ENCODE measurements around the gene SIM2. TPM values are rescaled to one million over a fixed set of nuclear protein-coding genes. Genes with fewer than 3 reads are reported as not detected.

The SIM2 gene
- total RNA-seq, 1 donor from 2014 or later, result not detected

DNA sequence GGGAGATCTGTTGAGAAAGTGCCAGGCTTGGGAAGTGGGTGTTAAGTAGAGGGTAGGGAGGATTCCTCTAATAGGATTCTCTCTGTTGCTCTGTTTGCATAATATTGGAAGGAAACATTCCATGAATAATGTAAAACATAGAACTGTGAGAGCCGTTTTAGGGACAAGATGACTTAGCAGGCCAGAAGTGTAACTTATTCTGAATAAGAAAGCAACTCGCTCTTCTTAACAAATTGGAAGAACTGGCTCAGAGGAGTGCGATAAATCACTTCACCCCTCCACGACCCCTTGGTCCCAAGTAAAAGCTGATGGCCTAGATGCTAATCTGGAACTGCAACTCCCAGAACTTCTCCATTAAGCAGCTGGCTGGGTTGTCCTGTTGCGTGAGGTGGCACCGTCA, 19.1 kb downstream of the SIM2 start:
- Mint-ChIP-seq H3K9me3 (peaks cover 4% of the 10 kb centered on the region), H3K4me3 (no peak overlapping the region), H3K4me1 (no peaks in the 10 kb centered on the region), H3K27ac (no peak overlapping the region), H3K27me3 (ENCODE audit: low read depth) (peaks cover 91% of the 10 kb centered on the region), H3K36me3 (no peaks in the 10 kb centered on the region)
- no peak for DNase-seq (ENCODE audit: low spot score in 2 of 2, unreplicated experiment in 2 of 2)
- no peak for TF ChIP-seq CTCF (IDR thresholded peaks at IDR 0.05; ENCODE audit: unreplicated experiment)

GRCh38 chr21:36718951-36719501, 20.1 kb downstream of the SIM2 start:
- DNase-seq (ENCODE audit: low spot score in 2 of 2, unreplicated experiment in 2 of 2), result no peak
- no peaks in the 10 kb centered on the region for H3K4me1 Mint-ChIP-seq
- H3K4me3 Mint-ChIP-seq, result no peak overlapping the region
- no peak for TF ChIP-seq CTCF (IDR thresholded peaks at IDR 0.05; ENCODE audit: unreplicated experiment)
- no peaks in the 10 kb centered on the region for H3K36me3 Mint-ChIP-seq
- H3K27ac Mint-ChIP-seq, result no peak overlapping the region
- H3K27me3 Mint-ChIP-seq (ENCODE audit: low read depth), result peaks cover 91% of the 10 kb centered on the region
- H3K9me3 Mint-ChIP-seq, result peaks cover 3% of the 10 kb centered on the region

DNA sequence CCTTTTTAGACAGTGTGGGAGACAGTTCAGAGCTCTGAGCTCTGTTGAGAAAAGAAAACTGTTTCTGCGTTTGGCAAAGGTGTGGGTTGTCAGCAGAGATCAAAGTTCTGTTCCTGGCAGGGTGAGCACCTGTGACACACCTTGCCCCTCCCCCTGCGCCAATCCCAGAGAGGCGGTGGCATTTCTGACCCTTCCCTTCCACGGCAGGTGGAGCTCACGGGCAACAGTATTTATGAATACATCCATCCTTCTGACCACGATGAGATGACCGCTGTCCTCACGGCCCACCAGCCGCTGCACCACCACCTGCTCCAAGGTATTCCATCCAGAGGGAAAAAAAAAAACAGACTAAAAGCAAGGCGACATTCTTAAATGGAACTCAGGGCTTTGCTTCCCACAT, 20.7 kb downstream of the SIM2 start:
- no peak overlapping the region for H3K27ac Mint-ChIP-seq
- no peak for TF ChIP-seq CTCF (IDR thresholded peaks at IDR 0.05; ENCODE audit: unreplicated experiment)
- H3K36me3 Mint-ChIP-seq, result no peaks in the 10 kb centered on the region
- peaks cover 89% of the 10 kb centered on the region for H3K27me3 Mint-ChIP-seq (ENCODE audit: low read depth)
- no peaks in the 10 kb centered on the region for H3K4me1 Mint-ChIP-seq
- H3K4me3 Mint-ChIP-seq, result no peak overlapping the region
- no peaks in the 10 kb centered on the region for H3K9me3 Mint-ChIP-seq
- no peak for DNase-seq (ENCODE audit: low spot score in 2 of 2, unreplicated experiment in 2 of 2)

DNA sequence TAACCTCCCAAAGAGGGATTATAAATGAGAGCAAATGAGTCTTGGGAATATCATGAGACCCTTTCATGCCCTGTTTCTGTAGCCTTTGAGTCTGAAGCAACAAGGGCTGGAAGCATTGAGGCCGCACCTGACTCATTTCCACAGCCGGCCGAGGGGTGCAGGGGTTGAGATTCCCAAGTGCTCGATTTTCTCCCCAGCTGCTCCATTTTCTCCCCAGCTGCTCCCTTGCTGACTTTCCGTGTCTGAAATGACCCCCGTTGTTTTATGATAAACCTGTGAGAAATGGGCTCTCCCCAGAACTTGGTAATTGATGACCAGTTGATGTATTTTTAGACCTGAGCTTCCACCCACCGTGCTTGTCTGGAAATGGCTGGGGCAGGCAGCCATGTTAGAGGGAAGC, 22.9 kb downstream of the SIM2 start:
- DNase-seq (ENCODE audit: low spot score in 2 of 2, unreplicated experiment in 2 of 2), result no peak
- Mint-ChIP-seq H3K36me3 (no peaks in the 10 kb centered on the region), H3K27ac (no peak overlapping the region), H3K4me1 (no peaks in the 10 kb centered on the region), H3K4me3 (no peak overlapping the region), H3K9me3 (no peaks in the 10 kb centered on the region), H3K27me3 (ENCODE audit: low read depth) (peaks cover 69% of the 10 kb centered on the region)
- TF ChIP-seq CTCF (IDR thresholded peaks at IDR 0.05; ENCODE audit: unreplicated experiment), result no peak

- Mint-ChIP-seq H3K36me3 (no peaks in the 10 kb centered on the region), H3K4me1 (no peaks in the 10 kb centered on the region), H3K27ac (no peak overlapping the region), H3K27me3 (ENCODE audit: low read depth) (peaks cover 65% of the 10 kb centered on the region), H3K9me3 (no peaks in the 10 kb centered on the region), H3K4me3 (no peak overlapping the region)
- TF ChIP-seq CTCF (IDR thresholded peaks at IDR 0.05; ENCODE audit: unreplicated experiment), result no peak
- DNase-seq (ENCODE audit: low spot score in 2 of 2, unreplicated experiment in 2 of 2), result no peak
These were observed 23.8 kb downstream of the SIM2 start for GRCh38 chr21:36722370-36723368.

Measured in mesothelial cell of epicardium (in vitro differentiated cells).